GM12873 (cell line): ENCODE measurements around the gene SPRED1.

Experiments
- CTCF ChIP-seq: IDR thresholded peaks from 2 replicates; pipeline ENCODE4 v1.5.1; 2012; ENCODE audit warnings: low read depth, mild to moderate bottlenecking, moderate library complexity, low read length, control low read depth; ENCODE audit not compliant: insufficient read depth; ENCODE audit errors: missing control alignments

SPRED1 gene

GRCh38 chr15:38308797-38309196, 56.2 kb downstream of the SPRED1 start:
- no peak for TF ChIP-seq CTCF

- no peak for TF ChIP-seq CTCF
Observed at GRCh38 chr15:38312190-38312589, 59.6 kb downstream of the SPRED1 start.

GRCh38 chr15:38316311-38316710, 63.7 kb downstream of the SPRED1 start:
- TF ChIP-seq CTCF = no peak

GRCh38 chr15:38320181-38320580, 67.5 kb downstream of the SPRED1 start:
- no peak for TF ChIP-seq CTCF

- TF ChIP-seq CTCF = no peak
Observed at GRCh38 chr15:38320866-38321265, 68.2 kb downstream of the SPRED1 start.

- no peak for TF ChIP-seq CTCF
Observed at GRCh38 chr15:38323895-38324294, 71.3 kb downstream of the SPRED1 start.

GRCh38 chr15:38324939-38325647, 72.5 kb downstream of the SPRED1 start:
- no peak for TF ChIP-seq CTCF
